Colonic mucosa (tissue), 4 donors: ENCODE measurements around the gene PHKG2. TPM values are rescaled to one million over a fixed set of nuclear protein-coding genes. Genes with fewer than 3 reads are reported as not detected.

Source experiments
- DNase-seq: peaks from one replicate; pipeline ENCODE4 v3.0.0-alpha.2; 2020
- H3K27ac ChIP-seq: fragments of 200-600 bp; one replicate; pipeline ENCODE4 v1.8.0; 2021
- H3K27me3 ChIP-seq: fragments of 200-600 bp; one replicate; pipeline ENCODE4 v1.8.0; 2021
- H3K36me3 ChIP-seq: fragments of 200-600 bp; one replicate; pipeline ENCODE4 v1.8.0; 2021
- H3K4me1 ChIP-seq: fragments of 200-600 bp; one replicate; pipeline ENCODE4 v1.8.0; 2021; ENCODE audit warnings: mild to moderate bottlenecking
- H3K4me3 ChIP-seq: fragments of 200-600 bp; one replicate; pipeline ENCODE4 v1.8.0; 2021
- H3K9ac ChIP-seq, 2 donors: one replicate each; pipeline ENCODE4 v1.7.0; 2013; ENCODE audit warnings: control low read depth in 2 of 2, low read depth in 2 of 2, low read length in 2 of 2
- H3K9me3 ChIP-seq: fragments of 200-600 bp; one replicate; pipeline ENCODE4 v1.8.0; 2021
- intact Hi-C: fragments of 100-400 bp; cut with DNase I; formaldehyde crosslinking; loops from one replicate; pipeline ENCODE4 v1.14.1; 2022
- total RNA-seq, 2 donors: library from RNA; stranded (reverse); fragmentation: NEBNext Ultra II Directional in 1 of 2; extraction: Animal tissue kit (Norgen Biotek cat#: 25700) in 1 of 2; gene quantifications; one replicate each; pipeline ENCODE4 v1.2.1, GENCODE V29; 2021
- TF ChIP-seq, protein P1 (sequence below): fragments of 200-600 bp; IDR thresholded peaks from one replicate; pipeline ENCODE4 v1.8.0; 2022; ENCODE audit warnings: antibody characterized with exemption, mild to moderate bottlenecking
- donor health status: healthy.
- donor health status: DM: no; HTN: no; CAD: no.
- donor health status: DM: no; HTN: no; CAD: no.

PHKG2 gene
- total RNA-seq, 2 donors from 2014 or later = 33.6 to 47.8 TPM

DNA sequence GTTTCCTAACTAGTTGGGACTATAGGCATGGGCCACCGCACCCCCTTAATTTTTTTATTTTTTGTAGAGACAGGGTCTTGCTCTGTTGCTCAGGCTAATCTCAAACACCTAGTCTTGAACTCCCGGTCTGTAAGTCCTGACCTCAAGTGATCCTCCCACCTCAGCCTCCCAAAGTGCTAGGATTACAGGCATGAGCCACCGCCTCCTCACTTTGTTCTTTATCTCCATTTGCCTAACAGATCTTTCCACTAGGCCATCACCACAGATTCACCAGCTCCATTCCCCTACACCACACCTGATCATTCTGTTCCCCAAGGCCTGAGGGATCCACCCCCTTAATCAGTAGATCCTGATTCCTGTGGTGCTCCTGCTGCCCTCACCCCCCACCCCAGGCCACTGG, 46.4 kb downstream of the PHKG2 start:
- no peak overlapping the region for H3K9ac ChIP-seq
- H3K27me3 ChIP-seq = no peaks in the 10 kb centered on the region
- no peak overlapping the region for H3K27ac ChIP-seq
- no peak for DNase-seq
- no peaks in the 10 kb centered on the region for H3K4me1 ChIP-seq
- TF ChIP-seq, protein P1, sequence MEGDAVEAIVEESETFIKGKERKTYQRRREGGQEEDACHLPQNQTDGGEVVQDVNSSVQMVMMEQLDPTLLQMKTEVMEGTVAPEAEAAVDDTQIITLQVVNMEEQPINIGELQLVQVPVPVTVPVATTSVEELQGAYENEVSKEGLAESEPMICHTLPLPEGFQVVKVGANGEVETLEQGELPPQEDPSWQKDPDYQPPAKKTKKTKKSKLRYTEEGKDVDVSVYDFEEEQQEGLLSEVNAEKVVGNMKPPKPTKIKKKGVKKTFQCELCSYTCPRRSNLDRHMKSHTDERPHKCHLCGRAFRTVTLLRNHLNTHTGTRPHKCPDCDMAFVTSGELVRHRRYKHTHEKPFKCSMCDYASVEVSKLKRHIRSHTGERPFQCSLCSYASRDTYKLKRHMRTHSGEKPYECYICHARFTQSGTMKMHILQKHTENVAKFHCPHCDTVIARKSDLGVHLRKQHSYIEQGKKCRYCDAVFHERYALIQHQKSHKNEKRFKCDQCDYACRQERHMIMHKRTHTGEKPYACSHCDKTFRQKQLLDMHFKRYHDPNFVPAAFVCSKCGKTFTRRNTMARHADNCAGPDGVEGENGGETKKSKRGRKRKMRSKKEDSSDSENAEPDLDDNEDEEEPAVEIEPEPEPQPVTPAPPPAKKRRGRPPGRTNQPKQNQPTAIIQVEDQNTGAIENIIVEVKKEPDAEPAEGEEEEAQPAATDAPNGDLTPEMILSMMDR = no peak
- no peaks in the 10 kb centered on the region for H3K36me3 ChIP-seq
- intact Hi-C loops = no loop called here
- no peak overlapping the region for H3K4me3 ChIP-seq
- no peaks in the 10 kb centered on the region for H3K9me3 ChIP-seq

- Histone ChIP-seq H3K36me3 (no peaks in the 10 kb centered on the region), H3K9me3 (no peaks in the 10 kb centered on the region), H3K27ac (no peak overlapping the region), H3K27me3 (no peaks in the 10 kb centered on the region), H3K9ac (no peak overlapping the region), H3K4me3 (no peak overlapping the region), H3K4me1 (no peaks in the 10 kb centered on the region)
- DNase-seq = no peak
- TF ChIP-seq, protein P1 = no peak
- intact Hi-C loops = no loop called here
These were observed 49.6 kb downstream of the PHKG2 start for GRCh38 chr16:30797670-30798309.

Other genes with a start within 250 kb of the PHKG2 start
- 10 to 100 TPM; 58.6 to 63.2 TPM for gene ZNF768, start 221.9 kb upstream of the PHKG2 start, total RNA-seq
- 10 to 100 TPM in 1 of 2 donors, 1 to 10 TPM in 1; 8.7 to 11.9 TPM for gene ZNF747, start 213.6 kb upstream of the PHKG2 start, total RNA-seq
- gene ZNF764, start 190.1 kb upstream of the PHKG2 start, total RNA-seq = 10 to 100 TPM in 1 of 2 donors, 1 to 10 TPM in 1; 9.0 to 11.1 TPM
- gene ZNF688, start 176.7 kb upstream of the PHKG2 start, total RNA-seq = 10 to 100 TPM; 13.1 to 14.3 TPM
- 10 to 100 TPM; 12.7 to 13.3 TPM for gene ZNF785, start 162.7 kb upstream of the PHKG2 start, total RNA-seq
- gene ZNF689, start 138.0 kb upstream of the PHKG2 start, total RNA-seq = 1 to 10 TPM; 6.8 to 7.0 TPM
- 10 to 100 TPM; 37.0 to 70.3 TPM for gene PRR14, start 97.5 kb upstream of the PHKG2 start, total RNA-seq
- 10 to 100 TPM; 65.1 to 74.2 TPM for gene FBRS, start 90.0 kb upstream of the PHKG2 start, total RNA-seq
- gene SRCAP, start 49.3 kb upstream of the PHKG2 start, total RNA-seq = 10 to 100 TPM; 44.0 to 79.3 TPM
- gene CFAP119, start 13.6 kb downstream of the PHKG2 start, total RNA-seq = 10 to 100 TPM in 1 of 2 donors, 1 to 10 TPM in 1; 8.6 to 12.7 TPM
- gene RNF40, start 13.9 kb downstream of the PHKG2 start, total RNA-seq = 100 to 1,000 TPM in 1 of 2 donors, 10 to 100 TPM in 1; 94.6 to 117 TPM
- gene ZNF629, start 38.8 kb downstream of the PHKG2 start, total RNA-seq = 10 to 100 TPM; 11.8 to 15.2 TPM
- gene BCL7C, start 145.7 kb downstream of the PHKG2 start, total RNA-seq = 10 to 100 TPM; 19.9 to 34.5 TPM
- 1 to 10 TPM in 1 of 2 donors, under 1 TPM in 1; 0.72 to 1.6 TPM for gene CTF1, start 148.2 kb downstream of the PHKG2 start, total RNA-seq
- gene FBXL19, start 175.1 kb downstream of the PHKG2 start, total RNA-seq = 10 to 100 TPM; 21.9 to 44.8 TPM
- 10 to 100 TPM; 14.3 to 22.1 TPM for gene ORAI3, start 200.6 kb downstream of the PHKG2 start, total RNA-seq
- 10 to 100 TPM; 11.6 to 15.9 TPM for gene SETD1A, start 209.3 kb downstream of the PHKG2 start, total RNA-seq
- 10 to 100 TPM; 19.0 to 20.9 TPM for gene HSD3B7, start 236.8 kb downstream of the PHKG2 start, total RNA-seq